ENCODE results near the gene NDUFB7.
"Not testable (repeated sequence)": the region's sequence is repeated elsewhere in the genome, so short reads cannot be mapped to it uniquely, and the experiment has no call there.

The NDUFB7 gene

DNA sequence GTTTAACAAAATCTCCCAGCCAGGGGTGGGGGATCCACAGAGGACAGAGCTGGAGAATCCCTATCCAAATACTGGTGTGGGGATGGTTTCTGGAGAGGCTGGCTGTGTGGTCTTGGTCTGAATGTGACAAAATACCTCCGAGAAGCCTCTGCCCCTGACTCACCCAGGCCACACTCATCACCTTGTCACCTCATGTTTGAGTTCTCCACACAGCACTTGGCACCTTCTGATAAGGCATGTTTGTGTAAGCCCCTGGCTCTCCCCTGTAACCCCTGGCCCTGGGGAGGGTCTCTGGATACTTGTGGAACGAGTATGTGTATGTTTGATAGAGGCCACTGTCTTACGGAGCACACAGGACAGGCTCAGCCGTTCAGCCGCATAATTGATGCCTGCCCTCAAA lies 27.8 kb downstream of the NDUFB7 start:
- TF ChIP-seq, protein P1, sequence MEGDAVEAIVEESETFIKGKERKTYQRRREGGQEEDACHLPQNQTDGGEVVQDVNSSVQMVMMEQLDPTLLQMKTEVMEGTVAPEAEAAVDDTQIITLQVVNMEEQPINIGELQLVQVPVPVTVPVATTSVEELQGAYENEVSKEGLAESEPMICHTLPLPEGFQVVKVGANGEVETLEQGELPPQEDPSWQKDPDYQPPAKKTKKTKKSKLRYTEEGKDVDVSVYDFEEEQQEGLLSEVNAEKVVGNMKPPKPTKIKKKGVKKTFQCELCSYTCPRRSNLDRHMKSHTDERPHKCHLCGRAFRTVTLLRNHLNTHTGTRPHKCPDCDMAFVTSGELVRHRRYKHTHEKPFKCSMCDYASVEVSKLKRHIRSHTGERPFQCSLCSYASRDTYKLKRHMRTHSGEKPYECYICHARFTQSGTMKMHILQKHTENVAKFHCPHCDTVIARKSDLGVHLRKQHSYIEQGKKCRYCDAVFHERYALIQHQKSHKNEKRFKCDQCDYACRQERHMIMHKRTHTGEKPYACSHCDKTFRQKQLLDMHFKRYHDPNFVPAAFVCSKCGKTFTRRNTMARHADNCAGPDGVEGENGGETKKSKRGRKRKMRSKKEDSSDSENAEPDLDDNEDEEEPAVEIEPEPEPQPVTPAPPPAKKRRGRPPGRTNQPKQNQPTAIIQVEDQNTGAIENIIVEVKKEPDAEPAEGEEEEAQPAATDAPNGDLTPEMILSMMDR (IDR thresholded peaks at IDR 0.05; ENCODE audit: control insufficient read depth, insufficient read depth, low read depth, low read length, missing control alignments) = no peak
- DNase-seq (ENCODE audit: low read depth) = no peak
- no peak overlapping the region for H3K4me3 ChIP-seq (ENCODE audit: control insufficient read depth, low read depth, low read length)

DNA sequence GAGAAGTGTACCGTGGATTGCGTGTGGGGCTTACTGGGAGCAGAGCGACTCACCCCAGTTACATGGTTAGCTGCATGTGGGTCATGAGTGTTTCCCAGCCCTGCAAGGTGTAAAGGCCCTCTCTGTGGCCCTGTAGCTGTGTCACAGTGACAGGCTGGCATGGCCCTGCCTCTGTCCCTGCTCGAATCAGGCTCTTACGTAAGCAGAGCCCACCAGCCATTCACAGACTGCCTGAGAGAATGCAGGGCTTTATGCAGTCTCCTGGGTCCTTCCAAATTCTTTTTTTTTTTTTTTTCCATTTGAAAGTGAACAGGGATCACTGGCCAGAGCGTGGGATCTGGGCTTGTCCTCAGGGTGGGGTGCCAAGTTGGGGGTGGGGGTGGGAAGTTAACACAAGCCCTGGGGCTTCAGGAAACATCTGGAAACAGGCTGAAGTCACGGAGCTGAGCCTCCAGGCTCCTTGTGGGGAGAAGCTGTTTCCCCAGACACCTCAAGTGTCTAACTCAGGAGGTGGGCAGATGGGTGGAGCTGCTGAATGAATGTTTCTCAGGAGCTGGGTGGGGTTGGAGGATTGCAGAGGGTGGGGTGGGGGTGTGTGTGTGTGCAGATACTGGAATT lies 29.0 kb downstream of the NDUFB7 start:
- no peak overlapping the region for H3K4me3 ChIP-seq (ENCODE audit: control insufficient read depth, low read depth, low read length)
- DNase-seq (ENCODE audit: low read depth) = no peak

DNA sequence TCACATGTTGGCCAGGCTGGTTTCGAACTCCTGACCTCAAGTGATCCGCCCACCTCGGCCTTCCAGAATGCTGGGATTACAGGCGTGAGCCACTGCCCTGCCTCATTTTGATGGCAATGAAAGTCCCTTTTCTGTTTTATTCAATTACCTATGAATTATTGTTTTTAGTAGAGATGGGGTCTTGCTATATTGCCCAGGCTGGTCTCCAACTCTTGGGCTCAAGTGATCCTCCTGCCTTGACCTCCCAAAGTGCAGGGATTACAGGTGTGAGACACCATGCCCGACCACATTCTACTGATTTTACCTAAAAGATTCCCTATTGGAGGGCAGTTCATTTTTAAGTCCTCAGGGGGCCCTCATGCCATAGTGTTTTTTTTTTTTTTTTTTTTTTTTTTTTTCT lies 29.9 kb downstream of the NDUFB7 start:
- not testable (repeated sequence) for H3K4me3 ChIP-seq (ENCODE audit: control insufficient read depth, low read depth, low read length); DNase-seq (ENCODE audit: low read depth)

More for the DNA sequence above, 29.0 kb downstream of the NDUFB7 start:
- TF ChIP-seq, protein P1 (IDR thresholded peaks at IDR 0.05; ENCODE audit: control insufficient read depth, insufficient read depth, low read depth, low read length, missing control alignments) = no peak

DNA sequence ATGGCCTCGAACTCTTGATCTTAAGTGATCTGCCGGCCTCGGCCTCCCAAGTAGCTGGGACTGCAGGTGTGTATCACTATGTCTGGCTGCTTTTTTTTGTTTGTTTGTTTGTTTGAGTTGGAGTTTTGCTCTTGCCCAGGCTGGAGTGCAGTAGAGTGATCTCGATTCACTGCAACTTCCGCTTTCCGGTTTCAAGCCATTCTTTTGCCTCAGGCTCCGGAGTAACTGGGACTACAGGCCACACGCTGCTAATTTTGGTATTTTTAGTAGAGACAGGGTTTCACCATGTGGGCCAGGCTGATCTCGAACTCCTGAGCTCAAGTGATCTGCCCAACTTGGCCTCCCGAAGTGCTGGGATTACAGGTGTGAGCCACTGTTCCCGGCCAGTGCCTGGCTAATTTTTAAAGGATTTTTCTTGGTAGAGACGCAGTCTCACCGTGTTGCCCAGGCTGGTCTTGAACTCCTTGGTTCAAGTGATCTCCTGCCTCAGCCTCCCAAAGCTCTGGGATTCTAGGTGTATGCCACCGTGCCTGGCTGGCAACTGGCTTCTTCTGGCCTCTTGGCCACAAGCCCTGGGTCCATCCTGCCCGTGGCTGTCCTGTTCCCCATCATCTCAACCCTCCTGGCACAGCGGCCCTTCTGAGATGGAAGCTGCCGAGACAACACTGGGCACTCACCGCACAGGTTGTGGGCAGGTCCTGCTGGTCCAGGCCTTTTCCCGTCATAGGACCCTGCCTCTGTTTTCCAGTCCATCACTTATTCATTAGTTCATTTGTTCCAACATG lies 30.9 kb downstream of the NDUFB7 start:
- TF ChIP-seq, protein P1 (IDR thresholded peaks at IDR 0.05; ENCODE audit: control insufficient read depth, insufficient read depth, low read depth, low read length, missing control alignments) = no peak
- H3K4me3 ChIP-seq (ENCODE audit: control insufficient read depth, low read depth, low read length) = no peak overlapping the region
- DNase-seq (ENCODE audit: low read depth) = no peak

DNA sequence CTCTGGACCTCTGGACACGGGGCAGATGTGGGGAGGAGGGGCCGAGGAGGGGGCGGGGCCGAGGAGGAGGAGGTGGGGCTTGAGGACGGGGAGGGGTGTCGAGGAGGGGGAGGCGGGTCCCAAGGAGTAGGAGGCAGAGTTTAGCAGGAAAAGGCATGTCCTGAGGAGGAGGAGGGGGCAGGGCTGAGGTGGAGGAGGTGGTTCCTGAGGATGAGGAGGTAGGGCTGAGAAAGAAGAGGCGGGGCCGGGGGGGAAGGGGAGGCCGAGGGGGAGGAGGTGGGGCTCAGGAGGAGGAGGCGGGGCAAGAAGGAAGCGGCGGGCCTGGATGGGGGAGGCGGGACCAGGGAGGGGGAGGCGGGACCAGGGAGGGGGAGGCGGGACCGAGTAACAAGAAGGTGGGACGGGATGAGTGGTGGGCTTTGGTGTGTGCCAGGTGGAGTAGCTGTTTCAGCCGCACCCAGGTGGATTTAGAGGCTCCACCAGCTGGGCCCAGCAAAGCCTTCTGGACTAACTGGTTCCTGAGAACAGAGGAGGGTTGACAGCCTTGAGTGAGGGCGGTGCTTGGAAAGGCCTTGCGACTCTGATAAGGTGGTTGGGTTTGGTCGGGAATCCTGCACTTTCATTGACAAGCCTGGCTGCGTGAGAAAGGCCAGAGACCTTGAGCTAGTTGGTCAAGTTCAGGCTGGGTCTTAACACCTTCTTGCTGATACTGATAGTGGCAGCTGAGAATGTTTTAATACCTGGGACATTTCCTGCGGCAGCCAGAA lies 34.8 kb downstream of the NDUFB7 start:
- DNase-seq (ENCODE audit: low read depth) = no peak
- TF ChIP-seq, protein P1 (IDR thresholded peaks at IDR 0.05; ENCODE audit: control insufficient read depth, insufficient read depth, low read depth, low read length, missing control alignments) = no peak
- H3K4me3 ChIP-seq (ENCODE audit: control insufficient read depth, low read depth, low read length) = no peak overlapping the region

DNA sequence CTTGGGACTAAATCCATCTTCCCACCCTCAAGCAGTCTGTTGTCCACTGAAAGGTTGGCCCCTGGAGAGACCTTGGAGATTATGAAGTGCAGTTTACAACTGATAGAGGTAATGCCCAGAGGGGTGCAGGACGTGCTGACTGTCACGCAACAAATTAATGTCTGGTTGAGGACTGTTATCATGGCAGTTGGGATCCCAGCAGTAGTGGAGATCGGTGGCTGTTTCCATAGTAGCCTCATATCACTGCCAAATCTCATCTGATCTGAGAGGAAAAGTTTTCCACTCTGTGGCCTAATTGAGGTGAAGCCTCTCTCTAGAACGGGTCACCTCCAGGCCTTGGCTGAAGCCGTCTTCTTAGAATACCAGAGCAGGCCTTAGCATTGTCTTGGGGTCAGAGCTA lies 38.4 kb downstream of the NDUFB7 start:
- TF ChIP-seq, protein P1 (IDR thresholded peaks at IDR 0.05; ENCODE audit: control insufficient read depth, insufficient read depth, low read depth, low read length, missing control alignments) = no peak

DNA sequence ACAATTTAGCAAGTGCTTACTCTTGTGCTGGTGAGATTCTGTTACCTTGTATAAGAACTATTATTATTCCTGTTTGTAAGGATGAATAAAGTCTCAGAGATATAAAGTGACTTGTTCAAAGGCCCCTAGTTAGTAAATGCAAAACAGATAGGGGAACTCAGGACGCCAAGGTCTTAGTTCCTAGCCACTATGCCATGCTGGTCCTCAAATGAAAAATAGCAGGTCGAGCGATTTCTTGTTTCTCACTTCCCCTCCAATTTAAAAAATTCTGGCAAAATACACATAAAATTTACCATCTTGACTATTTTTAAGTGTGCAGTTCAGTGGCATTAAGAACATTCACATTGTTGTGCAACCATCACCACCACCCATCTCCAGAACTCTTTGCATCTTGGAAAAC lies 41.4 kb downstream of the NDUFB7 start:
- TF ChIP-seq, protein P1 (IDR thresholded peaks at IDR 0.05; ENCODE audit: control insufficient read depth, insufficient read depth, low read depth, low read length, missing control alignments) = no peak
- H3K4me3 ChIP-seq (ENCODE audit: control insufficient read depth, low read depth, low read length) = no peak overlapping the region
- no peak for DNase-seq (ENCODE audit: low read depth)

More for the DNA sequence above, 38.4 kb downstream of the NDUFB7 start:
- H3K4me3 ChIP-seq (ENCODE audit: control insufficient read depth, low read depth, low read length) = no peak overlapping the region
- DNase-seq (ENCODE audit: low read depth) = no peak

All from AG09309 (cell line).